K562 (cell line): ENCODE data around the gene TGM5. TPM values are rescaled to one million over a fixed set of nuclear protein-coding genes. Genes with fewer than 3 reads are reported as not detected.
A peak's percentile ranks its signal among the peaks of the same experiment; 100 is the strongest.

Experiments used
- CREB1 ChIP-seq, 2 experiments: sonication (generic) in 1 of 2; formaldehyde crosslinking in 1 of 2; IDR thresholded peaks; 2 replicates each; pipeline versions ENCODE4 v1.6.1 to v1.8.0; 2012 to 2022; ENCODE audit warnings: inconsistent platforms in 1 of 2, mild to moderate bottlenecking in 1 of 2, missing genetic modification reagents in 1 of 2, moderate library complexity in 1 of 2
- FIP1L1 ChIP-seq: fragments of 200-400 bp; formaldehyde crosslinking; IDR thresholded peaks from 2 replicates; pipeline ENCODE4 v1.6.1; 2018; ENCODE audit warnings: mild to moderate bottlenecking, low read depth, low read length; ENCODE audit not compliant: poor library complexity, severe bottlenecking
- FOXA3 ChIP-seq, 2 experiments: fragments of 450-650 bp in 1 of 2; sonication (generic) in 1 of 2; formaldehyde crosslinking; IDR thresholded peaks in 1 of 2; conservative IDR thresholded peaks in 1 of 2; 2 replicates each; pipeline versions ENCODE4 v1.4.0 to v1.8.0; 2020 to 2022; ENCODE audit warnings: mild to moderate bottlenecking in 2 of 2, missing genetic modification reagents in 1 of 2
- HDAC2 ChIP-seq: fragments of 450-650 bp; IDR thresholded peaks from 2 replicates; pipeline ENCODE4 v1.6.1; 2016; ENCODE audit warnings: mild to moderate bottlenecking
- HEY1 ChIP-seq: fragments of 250-450 bp; sonication (Bioruptor Pico); IDR thresholded peaks from 2 replicates; pipeline ENCODE4 v1.5.0; 2020; ENCODE audit warnings: mild to moderate bottlenecking, moderate library complexity, borderline replicate concordance
- MAFG ChIP-seq: fragments of 450-650 bp; conservative IDR thresholded peaks from 2 replicates; pipeline ENCODE4 v1.6.1; 2016; ENCODE audit warnings: missing genetic modification characterization, missing compliant biosample characterization
- MAZ ChIP-seq, 2 experiments: fragments of 450-650 bp in 1 of 2; sonication (generic) in 1 of 2; formaldehyde crosslinking; IDR thresholded peaks in 1 of 2; conservative IDR thresholded peaks in 1 of 2; 2 replicates each; pipeline versions ENCODE4 v1.4.0 to v1.5.0; 2020; ENCODE audit warnings: mild to moderate bottlenecking in 1 of 2, missing genetic modification reagents in 1 of 2
- MITF ChIP-seq: IDR thresholded peaks from 2 replicates; pipeline ENCODE4 v1.6.1; 2014; ENCODE audit warnings: antibody characterized with exemption
- MXI1 ChIP-seq: IDR thresholded peaks from 2 replicates; pipeline ENCODE4 v1.6.1; 2011; ENCODE audit warnings: low read depth, mild to moderate bottlenecking, improper control_type of control experiment, low read length
- ZNF324 ChIP-seq: fragments of 250-450 bp; sonication (Bioruptor Pico); IDR thresholded peaks from 2 replicates; pipeline ENCODE4 v1.4.0; 2020; ENCODE audit warnings: mild to moderate bottlenecking
- ZNF407 ChIP-seq: fragments of 450-650 bp; IDR thresholded peaks from 2 replicates; pipeline ENCODE4 v1.6.1; 2016; ENCODE audit warnings: low read depth
- ZNF778 ChIP-seq: fragments of 450-650 bp; formaldehyde crosslinking; IDR thresholded peaks from 2 replicates; pipeline ENCODE4 v1.4.0; 2020; ENCODE audit warnings: mild to moderate bottlenecking, moderate library complexity
- polyA plus RNA-seq, 8 experiments: library from polyadenylated mRNA; depleted of rRNA in 4 of 8; stranded (reverse) in 5 of 8; unstranded in 3 of 8; fragments of >200 nt; fragmentation: Nextera tagmentation in 2 of 8; fragmentation: Illumina TruSeq in 1 of 8; extraction: Ambion mirVana in 2 of 8; extraction: Trizol in 1 of 8; gene quantifications; 2 replicates each; pipeline versions ENCODE4 v1.2.1 to v1.2.3, GENCODE V29; 2011 to 2014; ENCODE audit warnings: inconsistent platforms in 1 of 8, missing spikeins in 1 of 8
- total RNA-seq, 7 experiments: library from RNA; depleted of rRNA in 6 of 7; stranded (reverse); fragments of >200 nt in 6 of 7; fragmentation: Illumina TruSeq in 2 of 7; extraction: Trizol in 2 of 7; gene quantifications; 2 replicates each; pipeline versions ENCODE4 v1.2.1 to v1.2.3, GENCODE V29; 2011 to 2021; ENCODE audit warnings: low replicate concordance in 1 of 7
- TF ChIP-seq, protein P1 (sequence below): sonication (generic); formaldehyde crosslinking; IDR thresholded peaks from 2 replicates; pipeline ENCODE4 v1.8.0; 2022; ENCODE audit warnings: missing genetic modification reagents, mild to moderate bottlenecking, moderate library complexity, borderline replicate concordance
- TF ChIP-seq, protein P2 (sequence below): sonication (generic); formaldehyde crosslinking; IDR thresholded peaks from 2 replicates; pipeline ENCODE4 v1.8.1; 2023; ENCODE audit warnings: mild to moderate bottlenecking, missing genetic modification reagents

The TGM5 gene
- total and polyA plus RNA-seq, 9 of the 15 experiments (the other 6 are each of a cell fraction or from before 2014, with no cell fraction given): 0.03 to 0.10 (median 0.07) TPM; not detected in 6

DNA sequence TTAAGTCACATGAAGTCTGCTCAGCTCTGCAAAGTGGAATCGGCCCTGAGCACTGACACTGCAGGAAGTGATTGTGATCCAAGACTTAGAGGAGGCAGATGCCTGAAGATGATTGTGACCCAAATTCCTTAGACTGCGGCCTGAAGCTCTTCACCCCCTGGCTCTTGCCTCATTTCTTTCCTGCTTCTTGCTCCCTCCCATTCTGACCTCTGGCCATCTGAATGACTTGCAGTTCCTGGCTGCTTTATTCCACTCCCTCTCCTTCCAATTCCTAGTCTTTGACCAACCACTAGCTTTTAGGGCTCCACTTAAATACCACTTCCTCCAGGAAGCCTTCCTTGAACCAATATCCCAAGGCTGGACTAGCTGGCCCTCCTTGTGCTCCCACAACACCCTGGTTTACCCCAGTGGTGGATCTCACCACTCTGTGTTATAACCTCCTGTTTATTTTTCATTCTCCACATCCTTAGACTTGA, 36.0 kb downstream of the TGM5 start (continued):
- peak; percentile 69 for TF ChIP-seq MITF
- no peak for TF ChIP-seq CREB1 (IDR thresholded peaks at IDR 0.05)
- no peak for TF ChIP-seq CREB1 (CRISPR knock-in tag; IDR thresholded peaks at IDR 0.05)
- peak; percentile 84 for TF ChIP-seq HDAC2
- TF ChIP-seq ZNF407: no peak
- no peak for TF ChIP-seq MXI1
- TF ChIP-seq FOXA3 (CRISPR knock-in tag; conservative IDR thresholded peaks at IDR 0.05 in 1 of 2, IDR thresholded peaks at IDR 0.05 in 1 of 2): no peak
- peak in 1 of 2 experiments; percentile 50; a peak in 1 of 4 replicates for TF ChIP-seq MAZ (CRISPR knock-in tag; conservative IDR thresholded peaks at IDR 0.05 in 1 of 2, IDR thresholded peaks at IDR 0.05 in 1 of 2)
- TF ChIP-seq, protein P1, sequence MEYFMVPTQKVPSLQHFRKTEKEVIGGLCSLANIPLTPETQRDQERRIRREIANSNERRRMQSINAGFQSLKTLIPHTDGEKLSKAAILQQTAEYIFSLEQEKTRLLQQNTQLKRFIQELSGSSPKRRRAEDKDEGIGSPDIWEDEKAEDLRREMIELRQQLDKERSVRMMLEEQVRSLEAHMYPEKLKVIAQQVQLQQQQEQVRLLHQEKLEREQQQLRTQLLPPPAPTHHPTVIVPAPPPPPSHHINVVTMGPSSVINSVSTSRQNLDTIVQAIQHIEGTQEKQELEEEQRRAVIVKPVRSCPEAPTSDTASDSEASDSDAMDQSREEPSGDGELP: 0 out of 2 replicates have a peak, but pooled peaks have one; percentile 12
- TF ChIP-seq FIP1L1: no peak
- no peak for TF ChIP-seq ZNF778 (CRISPR knock-in tag)
- TF ChIP-seq, protein P2, sequence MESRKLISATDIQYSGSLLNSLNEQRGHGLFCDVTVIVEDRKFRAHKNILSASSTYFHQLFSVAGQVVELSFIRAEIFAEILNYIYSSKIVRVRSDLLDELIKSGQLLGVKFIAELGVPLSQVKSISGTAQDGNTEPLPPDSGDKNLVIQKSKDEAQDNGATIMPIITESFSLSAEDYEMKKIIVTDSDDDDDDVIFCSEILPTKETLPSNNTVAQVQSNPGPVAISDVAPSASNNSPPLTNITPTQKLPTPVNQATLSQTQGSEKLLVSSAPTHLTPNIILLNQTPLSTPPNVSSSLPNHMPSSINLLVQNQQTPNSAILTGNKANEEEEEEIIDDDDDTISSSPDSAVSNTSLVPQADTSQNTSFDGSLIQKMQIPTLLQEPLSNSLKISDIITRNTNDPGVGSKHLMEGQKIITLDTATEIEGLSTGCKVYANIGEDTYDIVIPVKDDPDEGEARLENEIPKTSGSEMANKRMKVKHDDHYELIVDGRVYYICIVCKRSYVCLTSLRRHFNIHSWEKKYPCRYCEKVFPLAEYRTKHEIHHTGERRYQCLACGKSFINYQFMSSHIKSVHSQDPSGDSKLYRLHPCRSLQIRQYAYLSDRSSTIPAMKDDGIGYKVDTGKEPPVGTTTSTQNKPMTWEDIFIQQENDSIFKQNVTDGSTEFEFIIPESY (CRISPR knock-in tag): no peak
- peak; percentile 97 for TF ChIP-seq MAFG (tag)
- TF ChIP-seq ZNF324 (CRISPR knock-in tag): no peak
- TF ChIP-seq HEY1 (CRISPR knock-in tag): no peak
